IPS DF 6.9 (cell line): ENCODE data around the gene NTSR1.

Source experiments
- DNase-seq: peaks from one replicate; pipeline ENCODE4 v3.0.0-alpha.2; 2013; ENCODE audit warnings: low read depth, low spot score
- H3K27ac ChIP-seq: one replicate; pipeline ENCODE4 v1.5.1; 2013; ENCODE audit warnings: low read length, control low read depth
- H3K27me3 ChIP-seq: 2 replicates; pipeline ENCODE4 v1.6.1; 2013; ENCODE audit warnings: mild to moderate bottlenecking, low read length; ENCODE audit not compliant: control insufficient read depth, insufficient read depth
- H3K36me3 ChIP-seq: 2 replicates; pipeline ENCODE4 v1.6.1; 2013; ENCODE audit warnings: low read length; ENCODE audit not compliant: control insufficient read depth, insufficient read depth
- H3K4me1 ChIP-seq: 2 replicates; pipeline ENCODE4 v1.6.1; 2013; ENCODE audit warnings: low read length; ENCODE audit not compliant: control insufficient read depth, insufficient read depth
- H3K4me3 ChIP-seq: 2 replicates; pipeline ENCODE4 v1.5.1; 2013; ENCODE audit warnings: mild to moderate bottlenecking, low read length
- H3K9me3 ChIP-seq: 2 replicates; pipeline ENCODE4 v1.6.1; 2013; ENCODE audit warnings: low read length, inconsistent platforms; ENCODE audit not compliant: control insufficient read depth, insufficient read depth
- WGBS: extraction: QIAGEN DNeasy Blood & Tissue Kit; methylation state at CpG from one replicate; pipeline ENCODE4 v1.1.7; 2013; ENCODE audit warnings: mixed read lengths, missing lambda C conversion rate; ENCODE audit not compliant: insufficient read length, insufficient coverage; 5-methylcytosine and 5-hydroxymethylcytosine counted together

The NTSR1 gene

GRCh38 chr20:62665153-62665754 lies 43.4 kb upstream of the NTSR1 start:
- H3K36me3 ChIP-seq = peaks cover 3% of the 10 kb centered on the region; the same call in 1 of the 2 replicates
- WGBS = no CpG with 5 or more reads among the region's 12 CpGs
- no peak for DNase-seq
- H3K27ac ChIP-seq = no peak overlapping the region
- no peaks in the 10 kb centered on the region for H3K9me3 ChIP-seq
- H3K4me1 ChIP-seq = peaks cover 2% of the 10 kb centered on the region; the same call in 1 of the 2 replicates
- no peaks in the 10 kb centered on the region for H3K27me3 ChIP-seq
- H3K4me3 ChIP-seq = no peak overlapping the region

- H3K9me3 ChIP-seq = no peaks in the 10 kb centered on the region
- no CpG with 5 or more reads among the region's 33 CpGs for WGBS
- peaks cover 2% of the 10 kb centered on the region; the same call in 1 of the 2 replicates for H3K4me1 ChIP-seq
- H3K27me3 ChIP-seq = no peaks in the 10 kb centered on the region
- no peak overlapping the region for H3K4me3 ChIP-seq
- H3K27ac ChIP-seq = no peak overlapping the region
- no peak for DNase-seq
- peaks cover 3% of the 10 kb centered on the region for H3K36me3 ChIP-seq
These were observed 42.6 kb upstream of the NTSR1 start for GRCh38 chr20:62665826-62666735.

GRCh38 chr20:62666736-62667529 lies 41.7 kb upstream of the NTSR1 start:
- no peak for DNase-seq
- Histone ChIP-seq H3K36me3 (peaks cover 3% of the 10 kb centered on the region), H3K4me1 (peaks cover 2% of the 10 kb centered on the region; the same call in 1 of the 2 replicates), H3K4me3 (no peak overlapping the region), H3K9me3 (no peaks in the 10 kb centered on the region), H3K27me3 (no peaks in the 10 kb centered on the region), H3K27ac (no peak overlapping the region)
- WGBS = no CpG with 5 or more reads among the region's 27 CpGs

- peaks cover 2% of the 10 kb centered on the region; the same call in 1 of the 2 replicates for H3K4me1 ChIP-seq
- H3K27me3 ChIP-seq = no peaks in the 10 kb centered on the region
- peaks cover 3% of the 10 kb centered on the region for H3K36me3 ChIP-seq
- no CpG with 5 or more reads among the region's 30 CpGs for WGBS
- no peak overlapping the region for H3K4me3 ChIP-seq
- no peak overlapping the region for H3K27ac ChIP-seq
- DNase-seq = no peak
- H3K9me3 ChIP-seq = no peaks in the 10 kb centered on the region
These were observed 40.9 kb upstream of the NTSR1 start for GRCh38 chr20:62667530-62668440.

GRCh38 chr20:62668441-62669027 lies 40.1 kb upstream of the NTSR1 start:
- H3K36me3 ChIP-seq = peaks cover 3% of the 10 kb centered on the region
- no CpG with 5 or more reads among the region's 13 CpGs for WGBS
- H3K4me3 ChIP-seq = no peak overlapping the region
- H3K27ac ChIP-seq = no peak overlapping the region
- DNase-seq = peak; percentile 45
- H3K27me3 ChIP-seq = no peaks in the 10 kb centered on the region
- no peaks in the 10 kb centered on the region for H3K9me3 ChIP-seq
- H3K4me1 ChIP-seq = no peaks in the 10 kb centered on the region; the same call in 1 of the 2 replicates

GRCh38 chr20:62669249-62669648 lies 39.4 kb upstream of the NTSR1 start:
- Histone ChIP-seq H3K27me3 (no peaks in the 10 kb centered on the region), H3K27ac (no peak overlapping the region), H3K4me3 (no peak overlapping the region), H3K36me3 (peaks cover 3% of the 10 kb centered on the region), H3K9me3 (no peaks in the 10 kb centered on the region), H3K4me1 (no peaks in the 10 kb centered on the region; the same call in 1 of the 2 replicates)
- no CpG with 5 or more reads among the region's 10 CpGs for WGBS
- no peak for DNase-seq

- DNase-seq = no peak
- Histone ChIP-seq H3K9me3 (no peaks in the 10 kb centered on the region), H3K27ac (no peak overlapping the region), H3K4me1 (no peaks in the 10 kb centered on the region; the same call in 1 of the 2 replicates), H3K27me3 (no peaks in the 10 kb centered on the region), H3K36me3 (peaks cover 3% of the 10 kb centered on the region), H3K4me3 (no peak overlapping the region)
- no CpG with 5 or more reads among the region's 14 CpGs for WGBS
These were observed 38.5 kb upstream of the NTSR1 start for GRCh38 chr20:62670156-62670555.

- Histone ChIP-seq H3K36me3 (peaks cover 3% of the 10 kb centered on the region), H3K4me3 (no peak overlapping the region), H3K27ac (no peak overlapping the region), H3K9me3 (no peaks in the 10 kb centered on the region), H3K27me3 (no peaks in the 10 kb centered on the region), H3K4me1 (no peaks in the 10 kb centered on the region; the same call in 1 of the 2 replicates)
- no peak for DNase-seq
- no CpG with 5 or more reads among the region's 17 CpGs for WGBS
These were observed 37.6 kb upstream of the NTSR1 start for GRCh38 chr20:62670998-62671397.

GRCh38 chr20:62671765-62672164 lies 36.9 kb upstream of the NTSR1 start:
- H3K27ac ChIP-seq = no peak overlapping the region
- H3K27me3 ChIP-seq = no peaks in the 10 kb centered on the region
- no CpG with 5 or more reads among the region's 15 CpGs for WGBS

More at GRCh38 chr20:62671765-62672164, 36.9 kb upstream of the NTSR1 start:
- Histone ChIP-seq H3K36me3 (no peaks in the 10 kb centered on the region; the same call in 1 of the 2 replicates), H3K9me3 (no peaks in the 10 kb centered on the region), H3K4me3 (no peak overlapping the region), H3K4me1 (no peaks in the 10 kb centered on the region; the same call in 1 of the 2 replicates)
- no peak for DNase-seq
